Stimulated activated CD8-positive, alpha-beta memory T cell treated with anti-CD3 and anti-CD28 coated beads, Interleukin-15, amount 100 ng/mL, for 24 hours (primary cell): ENCODE data around the gene GET4.
"Not testable (repeated sequence)": the region's sequence is repeated elsewhere in the genome, so short reads cannot be mapped to it uniquely, and the experiment has no call there.

Experiments
- DNase-seq: peaks from one replicate; pipeline ENCODE4 v3.0.0-alpha.2; 2020; ENCODE audit warnings: low read depth

The GET4 gene

GRCh38 chr7:845731-846130 lies 30.6 kb upstream of the GET4 start:
- DNase-seq = no peak

- not testable (repeated sequence) for DNase-seq
These were observed 29.2 kb upstream of the GET4 start for GRCh38 chr7:846958-847650.

GRCh38 chr7:847728-848127 lies 28.6 kb upstream of the GET4 start:
- DNase-seq = not testable (repeated sequence)

- DNase-seq = no peak
These were observed 27.2 kb upstream of the GET4 start for GRCh38 chr7:849145-849544.

DNA sequence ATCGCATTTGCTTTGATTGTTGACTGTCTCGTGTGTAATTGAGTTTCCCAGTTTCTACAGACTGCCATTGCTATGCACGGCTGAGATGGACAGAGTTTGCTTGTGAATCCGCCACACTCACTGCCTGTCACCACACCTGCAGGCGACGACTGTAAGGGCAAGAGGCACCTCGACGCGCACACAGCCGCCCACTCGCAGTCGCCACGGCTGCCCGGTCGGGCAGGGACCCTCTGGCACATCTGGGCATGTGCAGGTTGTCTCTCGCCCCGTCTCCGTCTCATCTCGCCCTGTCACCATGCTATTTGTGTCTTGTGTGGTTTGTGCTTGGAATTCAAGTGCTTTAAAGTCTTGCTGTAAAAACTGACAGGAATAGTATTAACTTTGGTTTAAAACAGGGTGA lies 26.6 kb upstream of the GET4 start:
- no peak for DNase-seq

DNA sequence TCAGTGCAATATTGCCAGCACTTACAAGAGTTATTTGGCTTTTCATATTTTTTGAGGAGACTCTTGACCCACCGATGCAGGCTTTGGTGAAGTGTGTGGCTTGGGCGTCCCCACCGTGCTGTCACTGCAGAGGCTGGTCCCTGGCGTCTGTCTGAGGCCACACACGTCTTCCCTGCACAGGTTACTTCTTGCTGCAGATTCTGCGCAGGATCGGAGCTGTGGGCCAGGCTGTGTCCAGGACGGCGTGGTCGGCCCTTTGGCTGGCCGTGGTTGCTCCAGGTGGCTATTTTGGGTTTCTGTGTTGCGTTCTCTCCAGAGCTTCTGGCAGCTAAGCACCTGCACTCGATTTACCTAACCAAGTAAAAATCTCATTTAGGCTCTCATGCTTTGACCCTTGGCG lies 25.1 kb upstream of the GET4 start:
- no peak for DNase-seq

GRCh38 chr7:853366-854117 lies 22.8 kb upstream of the GET4 start:
- DNase-seq = no peak

- no peak for DNase-seq
These were observed 22.1 kb upstream of the GET4 start for GRCh38 chr7:854118-854775.

DNA sequence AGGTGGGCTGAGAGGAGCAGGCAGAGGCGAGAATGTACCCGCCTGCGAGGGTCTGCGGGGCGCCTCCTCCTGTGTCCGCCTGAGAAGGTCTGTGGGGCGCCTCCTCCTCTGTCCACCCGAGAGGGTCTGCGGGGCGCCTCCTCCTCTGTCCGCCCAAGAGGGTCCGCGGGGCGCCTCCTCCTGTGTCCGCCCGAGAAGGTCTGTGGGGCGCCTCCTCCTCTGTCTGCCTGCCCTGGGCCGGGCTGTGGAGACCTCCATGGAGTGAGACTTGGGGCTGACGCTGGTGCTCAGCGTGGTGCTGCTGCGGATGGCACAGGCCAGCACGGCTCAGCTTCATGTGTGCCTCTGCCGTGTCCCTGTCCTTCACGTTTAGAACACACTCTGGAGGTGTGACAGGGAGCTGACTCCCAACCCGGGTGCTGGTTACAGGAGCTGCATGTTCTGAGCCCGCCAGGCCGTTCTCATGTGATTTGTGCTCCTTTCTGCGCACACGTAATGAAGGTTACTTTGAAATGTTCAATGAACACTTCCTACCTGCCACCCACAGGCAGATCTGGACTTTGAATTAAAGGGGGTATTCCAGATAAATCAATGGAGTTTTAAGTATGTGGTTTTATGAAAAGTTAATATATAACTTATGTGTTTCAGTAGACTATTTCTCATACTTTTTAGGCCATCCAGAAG lies 20.5 kb upstream of the GET4 start:
- DNase-seq = no peak

- DNase-seq = no peak
These were observed 19.8 kb upstream of the GET4 start for GRCh38 chr7:856444-857095.

GRCh38 chr7:857661-858060 lies 18.7 kb upstream of the GET4 start:
- no peak for DNase-seq

DNA sequence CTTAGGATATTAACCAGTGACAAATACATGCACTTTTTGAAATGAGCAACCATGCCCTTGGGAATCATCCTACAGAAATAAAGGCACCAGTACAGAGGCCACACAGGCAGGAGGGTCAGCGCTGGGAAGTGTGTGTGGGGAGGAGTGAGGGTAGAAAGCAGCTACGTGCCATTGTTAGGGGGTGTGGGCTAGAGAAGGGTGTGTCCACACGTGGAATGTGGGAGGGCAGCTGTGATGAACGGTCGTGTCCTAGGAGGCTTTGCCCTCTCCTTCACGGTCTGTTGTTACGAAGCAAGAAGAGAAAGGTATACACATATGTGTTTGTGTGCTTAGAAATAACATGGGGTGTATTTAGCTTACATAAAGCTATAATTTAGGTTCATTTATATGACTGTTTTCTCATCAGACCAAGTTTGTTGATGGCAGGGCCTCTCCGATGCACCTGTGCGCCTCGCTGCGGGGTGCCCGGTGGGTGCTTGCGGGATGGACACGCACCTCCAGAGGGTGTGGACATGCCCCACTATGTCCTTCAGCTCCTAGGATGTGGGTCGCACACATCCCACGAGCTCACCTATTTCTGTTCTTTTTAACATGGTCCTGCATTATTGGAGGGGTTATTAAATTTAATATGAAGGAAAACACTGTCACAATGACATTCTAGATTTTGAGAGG lies 16.9 kb upstream of the GET4 start:
- DNase-seq = no peak

DNA sequence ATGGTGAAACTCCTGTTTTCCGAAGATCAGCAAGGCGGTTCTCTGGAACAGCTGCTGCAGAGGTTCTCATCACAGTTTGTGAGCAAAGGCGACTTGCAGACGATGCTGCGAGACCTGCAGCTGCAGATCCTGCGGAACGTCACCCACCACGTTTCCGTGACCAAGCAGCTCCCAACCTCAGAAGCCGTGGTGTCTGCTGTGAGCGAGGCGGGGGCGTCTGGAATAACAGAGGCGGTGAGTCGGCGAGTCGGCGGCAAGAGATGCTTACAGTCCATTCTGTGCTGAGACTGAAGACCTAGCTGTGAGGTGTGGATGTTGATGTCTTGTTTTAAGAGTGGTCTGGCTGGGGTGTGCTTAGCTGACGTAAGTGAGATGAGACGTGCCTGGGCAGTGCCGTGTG lies 16.2 kb upstream of the GET4 start:
- no peak for DNase-seq

- no peak for DNase-seq
These were observed 15.1 kb upstream of the GET4 start for GRCh38 chr7:861222-861621.

- no peak for DNase-seq
These were observed 14.2 kb upstream of the GET4 start for GRCh38 chr7:862157-862556.

DNA sequence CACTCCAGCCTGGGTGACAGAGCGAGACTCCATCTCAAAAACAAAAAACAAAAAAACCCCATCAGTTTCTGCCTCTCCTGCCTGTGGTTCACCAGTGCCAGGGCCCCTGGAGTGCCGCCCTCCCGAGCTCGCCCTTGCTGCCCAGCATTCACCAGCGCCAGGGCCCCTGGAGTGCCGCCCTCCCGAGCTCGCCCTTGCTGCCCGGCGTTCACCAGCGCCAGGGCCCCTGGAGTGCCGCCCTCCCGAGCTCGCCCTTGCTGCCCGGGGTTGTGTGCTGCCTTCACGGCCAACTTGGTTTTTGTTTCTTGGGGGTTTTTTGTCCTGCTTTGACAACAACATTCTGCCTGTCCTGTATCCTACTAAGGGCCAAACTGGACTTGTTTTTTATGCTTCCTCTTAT lies 13.2 kb upstream of the GET4 start:
- DNase-seq = no peak

GRCh38 chr7:865921-866320 lies 10.4 kb upstream of the GET4 start:
- DNase-seq = no peak

DNA sequence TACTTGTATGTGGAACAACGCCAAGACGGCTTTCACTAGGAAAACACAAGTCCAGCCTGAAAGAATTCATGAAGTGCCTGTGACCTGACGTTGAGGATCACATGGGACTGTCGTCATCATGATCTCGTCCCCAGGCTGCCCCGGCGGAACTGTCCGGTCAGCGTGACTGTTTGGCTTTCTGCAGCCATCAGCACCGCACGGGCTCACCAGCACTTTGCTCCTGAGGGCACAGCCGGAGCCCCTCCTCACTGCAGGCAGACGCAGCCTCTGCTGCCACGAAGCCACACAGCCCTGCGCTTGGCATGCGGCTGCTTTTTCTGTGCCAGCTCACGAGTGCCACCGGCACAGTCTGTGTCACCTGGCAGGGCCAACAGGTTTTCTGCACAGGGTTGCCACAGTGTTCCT lies 9.4 kb upstream of the GET4 start:
- no peak for DNase-seq

DNA sequence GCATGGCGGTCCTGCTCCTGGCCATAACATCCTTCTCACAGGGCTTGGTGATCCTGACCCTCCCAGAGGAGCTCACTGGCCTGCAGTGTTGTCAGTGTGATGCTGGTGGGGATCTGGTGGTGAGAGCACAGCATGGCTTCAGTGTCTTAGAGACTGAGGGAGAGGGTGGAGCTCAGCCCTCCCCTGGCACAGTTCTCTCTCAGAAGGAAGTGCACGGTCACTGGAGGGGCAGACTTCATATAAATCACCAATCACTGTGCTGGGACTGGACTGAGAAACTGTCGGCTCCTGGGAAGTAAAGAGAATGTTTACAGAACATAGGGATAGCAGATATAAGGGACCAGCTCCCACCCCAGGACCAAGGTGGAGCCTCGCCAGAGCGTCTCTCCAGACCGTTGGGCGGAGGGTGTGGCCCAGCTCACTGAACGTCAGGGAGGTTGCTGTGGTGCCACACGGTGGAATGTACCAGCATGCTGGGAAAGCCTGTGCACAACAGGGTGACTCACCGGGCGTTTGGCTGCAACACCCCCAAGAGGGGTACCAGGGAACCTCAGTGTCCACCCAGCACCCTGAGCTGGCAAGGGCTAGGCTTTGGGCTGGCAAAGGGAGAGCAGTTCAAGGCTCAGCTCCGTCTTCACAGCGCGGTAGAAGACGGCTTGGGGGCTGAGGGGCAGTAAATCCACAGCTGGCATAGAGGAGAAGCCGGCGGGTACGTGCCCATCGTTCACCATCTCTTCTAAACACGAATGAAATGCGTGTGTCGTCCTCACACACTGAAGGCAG lies 8.8 kb upstream of the GET4 start:
- DNase-seq = no peak

DNA sequence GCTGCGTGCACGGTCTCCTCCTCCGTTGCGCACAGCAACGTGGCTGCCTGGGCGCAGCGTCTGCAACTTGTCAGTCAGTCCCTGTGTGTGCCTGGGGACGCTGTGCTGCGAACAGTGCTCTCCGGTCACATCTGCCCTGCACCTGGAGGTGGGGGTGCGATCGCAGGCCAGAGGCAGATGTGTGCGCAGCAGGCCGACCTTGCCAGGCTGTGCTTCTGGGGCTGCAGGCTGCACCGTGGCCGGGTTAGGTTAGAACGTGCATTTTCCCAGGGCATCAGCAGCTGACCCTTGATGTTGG lies 8.2 kb upstream of the GET4 start:
- no peak for DNase-seq

- no peak for DNase-seq
These were observed 7.0 kb upstream of the GET4 start for GRCh38 chr7:869348-869747.
